ENCODE data around the gene BTG4. TPM values are rescaled to one million over a fixed set of nuclear protein-coding genes. Genes with fewer than 3 reads are reported as not detected.

The BTG4 gene
- total RNA-seq: not detected

GRCh38 chr11:111512296-111513239, at the start of gene BTG4:
TSS of gene BTG4 (minus strand) at chr11:111512386. CDS start at chr11:111498776, 13,610 bp downstream.
- Histone ChIP-seq H3K36me3 (no peaks in the 10 kb centered on the region), H3K27ac (no peak within 1 kb of the TSS), H3K4me3 (peak within 1 kb of the TSS; percentile 2 to 48), H3K4me1 (peaks cover 0 to 21% (median 10%) of the 10 kb centered on the region in 3 donors), H3K9me3 (no peaks in the 10 kb centered on the region), H3K27me3 (peaks cover 42% of the 10 kb centered on the region)
- ATAC-seq: peak; percentile 28
- 10% methylated on average over 2 of the region's 90 CpGs; no CpG with 5 or more reads in 1 of the 2 donors for WGBS, 2 donors (ENCODE audit: low coverage in 1 of 2)
- TF ChIP-seq POLR2A (IDR thresholded peaks at IDR 0.05) (no peak), EP300 (IDR thresholded peaks at IDR 0.05) (no peak), POLR2AphosphoS5 (IDR thresholded peaks at IDR 0.05) (no peak), CTCF (IDR thresholded peaks at IDR 0.05) (no peak)

DNA sequence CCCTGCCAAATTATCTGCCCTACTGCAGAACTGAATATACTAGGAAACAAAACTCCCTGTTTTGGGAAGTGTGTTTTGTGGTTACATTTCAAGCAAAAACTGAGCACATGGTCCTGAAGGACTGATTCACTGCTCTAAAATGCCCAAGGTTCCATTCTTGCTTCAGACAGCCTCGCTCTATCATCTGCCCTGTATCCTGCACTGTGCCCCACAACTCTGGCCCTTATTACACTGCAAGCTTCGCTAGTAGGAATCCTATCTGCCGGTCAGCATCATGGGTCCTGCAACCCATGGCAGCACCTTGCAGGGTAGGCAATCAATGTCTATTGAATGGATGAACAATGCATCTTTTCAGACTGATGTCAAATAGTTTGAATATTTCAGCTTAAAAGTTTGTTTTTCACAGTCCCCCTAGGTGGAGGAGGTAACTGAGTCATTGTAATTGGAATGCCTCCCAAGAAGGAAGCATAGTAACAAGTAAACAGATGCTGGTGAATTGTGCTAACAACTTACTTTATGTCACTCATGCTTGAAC, 49.7 kb upstream of the BTG4 start:
- peaks cover 0 to 14% (median 0%) of the 10 kb centered on the region in 3 donors for H3K4me1 ChIP-seq
- no peak for ATAC-seq
- no peaks in the 10 kb centered on the region for H3K27me3 ChIP-seq
- H3K27ac ChIP-seq: no peak overlapping the region
- peaks cover 0 to 7% of the 10 kb centered on the region in 2 donors for H3K36me3 ChIP-seq
- no peak for TF ChIP-seq POLR2AphosphoS5 (IDR thresholded peaks at IDR 0.05)
- TF ChIP-seq EP300 (IDR thresholded peaks at IDR 0.05): no peak
- TF ChIP-seq POLR2A (IDR thresholded peaks at IDR 0.05): no peak
- TF ChIP-seq CTCF (IDR thresholded peaks at IDR 0.05): no peak
- no peak overlapping the region for H3K4me3 ChIP-seq
- no peaks in the 10 kb centered on the region for H3K9me3 ChIP-seq
- WGBS, 2 donors (ENCODE audit: low coverage in 1 of 2): 56 to 74% methylated on average over 3 of the region's 3 CpGs

DNA sequence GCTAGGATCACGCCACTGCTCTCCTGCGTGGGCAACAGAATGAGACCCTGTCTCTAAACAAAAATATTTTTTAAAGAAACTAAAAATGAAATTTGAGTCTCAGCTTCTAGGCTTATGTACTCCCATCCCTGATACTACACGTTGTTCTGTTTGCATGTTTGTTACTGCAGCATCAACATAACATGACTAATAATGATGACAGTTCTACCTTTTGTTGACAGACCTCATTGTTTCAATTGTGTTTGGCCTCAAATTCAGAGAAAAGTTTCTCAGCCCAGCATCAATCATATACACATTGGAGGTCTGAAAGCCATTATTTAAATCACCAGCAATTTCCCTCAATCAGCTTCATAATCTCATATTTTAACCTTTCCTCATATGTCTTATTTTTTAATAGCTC, 49.1 kb upstream of the BTG4 start:
- 86 to 94% methylated on average over 3 of the region's 3 CpGs for WGBS, 2 donors (ENCODE audit: low coverage in 1 of 2)
- TF ChIP-seq POLR2AphosphoS5 (IDR thresholded peaks at IDR 0.05) (no peak), EP300 (IDR thresholded peaks at IDR 0.05) (no peak), POLR2A (IDR thresholded peaks at IDR 0.05) (no peak), CTCF (IDR thresholded peaks at IDR 0.05) (no peak)
- no peaks in the 10 kb centered on the region for H3K27me3 ChIP-seq
- H3K4me1 ChIP-seq: peaks cover 0 to 14% (median 0%) of the 10 kb centered on the region in 3 donors
- no peak overlapping the region for H3K27ac ChIP-seq
- peaks cover 0 to 7% of the 10 kb centered on the region in 2 donors for H3K36me3 ChIP-seq
- ATAC-seq: no peak
- no peak overlapping the region for H3K4me3 ChIP-seq
- no peaks in the 10 kb centered on the region for H3K9me3 ChIP-seq

DNA sequence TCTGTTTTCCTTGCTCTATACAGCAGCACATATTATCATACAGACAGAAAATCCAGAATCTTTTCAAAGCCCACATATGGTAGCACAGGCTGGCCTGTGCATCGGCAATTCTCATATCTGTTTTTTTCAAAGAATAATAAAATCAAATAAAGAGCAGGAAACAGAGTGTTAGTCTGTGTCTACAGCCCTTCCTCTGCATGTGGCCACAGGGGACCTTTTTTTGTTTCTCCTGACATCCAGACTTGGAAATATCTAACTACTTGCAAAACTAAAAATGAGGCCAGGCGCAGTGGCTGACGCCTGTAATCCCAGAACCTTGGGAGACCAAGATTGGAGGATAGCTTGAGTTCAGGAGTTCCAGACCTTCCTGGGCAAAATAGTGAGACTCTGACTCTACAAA, 48.6 kb upstream of the BTG4 start:
- ATAC-seq: no peak
- TF ChIP-seq POLR2AphosphoS5 (IDR thresholded peaks at IDR 0.05): no peak
- Histone ChIP-seq H3K4me1 (peaks cover 0 to 14% (median 0%) of the 10 kb centered on the region in 3 donors), H3K27ac (no peak overlapping the region), H3K9me3 (no peaks in the 10 kb centered on the region), H3K4me3 (no peak overlapping the region), H3K36me3 (peaks cover 0 to 7% of the 10 kb centered on the region in 2 donors), H3K27me3 (no peaks in the 10 kb centered on the region)
- 79 to 85% methylated on average over 2 to 3 of the region's 3 CpGs for WGBS, 2 donors (ENCODE audit: low coverage in 1 of 2)

GRCh38 chr11:111559800-111560464, 47.7 kb upstream of the BTG4 start:
- H3K36me3 ChIP-seq: peaks cover 0 to 7% of the 10 kb centered on the region in 2 donors
- H3K27ac ChIP-seq: no peak overlapping the region
- 83 to 88% methylated on average over 4 to 6 of the region's 11 CpGs for WGBS, 2 donors (ENCODE audit: low coverage in 1 of 2)
- H3K4me3 ChIP-seq: no peak overlapping the region
- TF ChIP-seq EP300 (IDR thresholded peaks at IDR 0.05) (no peak), POLR2A (IDR thresholded peaks at IDR 0.05) (no peak), POLR2AphosphoS5 (IDR thresholded peaks at IDR 0.05) (no peak), CTCF (IDR thresholded peaks at IDR 0.05) (no peak)
- no peak for ATAC-seq
- H3K4me1 ChIP-seq: peaks cover 0 to 14% (median 0%) of the 10 kb centered on the region in 3 donors
- no peaks in the 10 kb centered on the region for H3K27me3 ChIP-seq
- H3K9me3 ChIP-seq: no peaks in the 10 kb centered on the region

All from gastroesophageal sphincter (tissue), 4 donors.